WTC11 (cell line): ENCODE measurements around the gene NGF.

Source experiments
- FOXP1 ChIP-seq: sonication (generic); formaldehyde crosslinking; IDR thresholded peaks from 2 replicates; pipeline ENCODE4 v1.8.0; 2022; ENCODE audit warnings: missing genetic modification reagents, mild to moderate bottlenecking, moderate library complexity, borderline replicate concordance
- HMGA2 ChIP-seq: fragments of 250-450 bp; sonication (Bioruptor Pico); IDR thresholded peaks from 2 replicates; pipeline ENCODE4 v1.4.0; 2021; ENCODE audit warnings: mild to moderate bottlenecking, moderate library complexity
- JUN ChIP-seq: sonication (generic); formaldehyde crosslinking; IDR thresholded peaks from 2 replicates; pipeline ENCODE4 v1.8.0; 2023; ENCODE audit warnings: mild to moderate bottlenecking, missing genetic modification reagents
- NR1H2 ChIP-seq: sonication (generic); formaldehyde crosslinking; IDR thresholded peaks from 2 replicates; pipeline ENCODE4 v1.9.0; 2021; ENCODE audit warnings: mild to moderate bottlenecking, moderate library complexity, missing genetic modification reagents
- ZNF317 ChIP-seq: sonication (generic); formaldehyde crosslinking; IDR thresholded peaks from 2 replicates; pipeline ENCODE4 v1.8.1; 2023; ENCODE audit warnings: low read depth, mild to moderate bottlenecking, moderate library complexity, missing genetic modification reagents, borderline replicate concordance
- TF ChIP-seq, protein P1 (sequence below): fragments of 200-600 bp; IDR thresholded peaks from 2 replicates; pipeline ENCODE4 v1.8.0; 2022; ENCODE audit warnings: antibody characterized with exemption
- TF ChIP-seq, protein P2 (sequence below): sonication (generic); formaldehyde crosslinking; IDR thresholded peaks from 2 replicates; pipeline ENCODE4 v1.8.0; 2023; ENCODE audit warnings: missing genetic modification reagents, mild to moderate bottlenecking, borderline replicate concordance
- TF ChIP-seq, protein P3 (sequence below): sonication (generic); formaldehyde crosslinking; IDR thresholded peaks from 2 replicates; pipeline ENCODE4 v1.8.1; 2023; ENCODE audit warnings: mild to moderate bottlenecking, missing genetic modification reagents, moderate library complexity

DNA sequence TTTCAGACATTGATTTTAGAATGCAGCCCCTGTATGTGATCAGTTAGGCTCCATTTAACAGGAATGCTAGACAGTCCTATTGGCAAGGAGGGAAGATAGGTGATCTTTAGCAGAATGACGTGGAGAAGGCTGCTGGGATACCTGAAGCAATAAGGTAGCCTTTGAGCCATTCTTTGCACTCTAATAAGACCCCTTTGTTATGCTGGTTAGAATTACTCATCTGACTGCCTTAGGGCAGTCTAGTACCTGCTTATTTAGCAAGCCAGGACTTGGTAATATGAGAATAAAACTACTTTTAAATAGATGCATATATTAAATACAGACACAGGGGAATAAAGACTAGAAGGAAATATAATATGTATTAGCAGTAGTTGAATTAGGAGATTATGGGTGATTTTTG, 29.1 kb downstream of the NGF start:
- TF ChIP-seq, protein P1, sequence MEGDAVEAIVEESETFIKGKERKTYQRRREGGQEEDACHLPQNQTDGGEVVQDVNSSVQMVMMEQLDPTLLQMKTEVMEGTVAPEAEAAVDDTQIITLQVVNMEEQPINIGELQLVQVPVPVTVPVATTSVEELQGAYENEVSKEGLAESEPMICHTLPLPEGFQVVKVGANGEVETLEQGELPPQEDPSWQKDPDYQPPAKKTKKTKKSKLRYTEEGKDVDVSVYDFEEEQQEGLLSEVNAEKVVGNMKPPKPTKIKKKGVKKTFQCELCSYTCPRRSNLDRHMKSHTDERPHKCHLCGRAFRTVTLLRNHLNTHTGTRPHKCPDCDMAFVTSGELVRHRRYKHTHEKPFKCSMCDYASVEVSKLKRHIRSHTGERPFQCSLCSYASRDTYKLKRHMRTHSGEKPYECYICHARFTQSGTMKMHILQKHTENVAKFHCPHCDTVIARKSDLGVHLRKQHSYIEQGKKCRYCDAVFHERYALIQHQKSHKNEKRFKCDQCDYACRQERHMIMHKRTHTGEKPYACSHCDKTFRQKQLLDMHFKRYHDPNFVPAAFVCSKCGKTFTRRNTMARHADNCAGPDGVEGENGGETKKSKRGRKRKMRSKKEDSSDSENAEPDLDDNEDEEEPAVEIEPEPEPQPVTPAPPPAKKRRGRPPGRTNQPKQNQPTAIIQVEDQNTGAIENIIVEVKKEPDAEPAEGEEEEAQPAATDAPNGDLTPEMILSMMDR = no peak
- TF ChIP-seq NR1H2 (CRISPR knock-in tag) (no peak), ZNF317 (CRISPR knock-in tag) (no peak), JUN (CRISPR knock-in tag) (no peak), FOXP1 (CRISPR knock-in tag) (no peak), HMGA2 (CRISPR knock-in tag) (no peak)
- TF ChIP-seq, protein P2, sequence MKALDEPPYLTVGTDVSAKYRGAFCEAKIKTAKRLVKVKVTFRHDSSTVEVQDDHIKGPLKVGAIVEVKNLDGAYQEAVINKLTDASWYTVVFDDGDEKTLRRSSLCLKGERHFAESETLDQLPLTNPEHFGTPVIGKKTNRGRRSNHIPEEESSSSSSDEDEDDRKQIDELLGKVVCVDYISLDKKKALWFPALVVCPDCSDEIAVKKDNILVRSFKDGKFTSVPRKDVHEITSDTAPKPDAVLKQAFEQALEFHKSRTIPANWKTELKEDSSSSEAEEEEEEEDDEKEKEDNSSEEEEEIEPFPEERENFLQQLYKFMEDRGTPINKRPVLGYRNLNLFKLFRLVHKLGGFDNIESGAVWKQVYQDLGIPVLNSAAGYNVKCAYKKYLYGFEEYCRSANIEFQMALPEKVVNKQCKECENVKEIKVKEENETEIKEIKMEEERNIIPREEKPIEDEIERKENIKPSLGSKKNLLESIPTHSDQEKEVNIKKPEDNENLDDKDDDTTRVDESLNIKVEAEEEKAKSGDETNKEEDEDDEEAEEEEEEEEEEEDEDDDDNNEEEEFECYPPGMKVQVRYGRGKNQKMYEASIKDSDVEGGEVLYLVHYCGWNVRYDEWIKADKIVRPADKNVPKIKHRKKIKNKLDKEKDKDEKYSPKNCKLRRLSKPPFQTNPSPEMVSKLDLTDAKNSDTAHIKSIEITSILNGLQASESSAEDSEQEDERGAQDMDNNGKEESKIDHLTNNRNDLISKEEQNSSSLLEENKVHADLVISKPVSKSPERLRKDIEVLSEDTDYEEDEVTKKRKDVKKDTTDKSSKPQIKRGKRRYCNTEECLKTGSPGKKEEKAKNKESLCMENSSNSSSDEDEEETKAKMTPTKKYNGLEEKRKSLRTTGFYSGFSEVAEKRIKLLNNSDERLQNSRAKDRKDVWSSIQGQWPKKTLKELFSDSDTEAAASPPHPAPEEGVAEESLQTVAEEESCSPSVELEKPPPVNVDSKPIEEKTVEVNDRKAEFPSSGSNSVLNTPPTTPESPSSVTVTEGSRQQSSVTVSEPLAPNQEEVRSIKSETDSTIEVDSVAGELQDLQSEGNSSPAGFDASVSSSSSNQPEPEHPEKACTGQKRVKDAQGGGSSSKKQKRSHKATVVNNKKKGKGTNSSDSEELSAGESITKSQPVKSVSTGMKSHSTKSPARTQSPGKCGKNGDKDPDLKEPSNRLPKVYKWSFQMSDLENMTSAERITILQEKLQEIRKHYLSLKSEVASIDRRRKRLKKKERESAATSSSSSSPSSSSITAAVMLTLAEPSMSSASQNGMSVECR (CRISPR knock-in tag) = no peak
- TF ChIP-seq, protein P3, sequence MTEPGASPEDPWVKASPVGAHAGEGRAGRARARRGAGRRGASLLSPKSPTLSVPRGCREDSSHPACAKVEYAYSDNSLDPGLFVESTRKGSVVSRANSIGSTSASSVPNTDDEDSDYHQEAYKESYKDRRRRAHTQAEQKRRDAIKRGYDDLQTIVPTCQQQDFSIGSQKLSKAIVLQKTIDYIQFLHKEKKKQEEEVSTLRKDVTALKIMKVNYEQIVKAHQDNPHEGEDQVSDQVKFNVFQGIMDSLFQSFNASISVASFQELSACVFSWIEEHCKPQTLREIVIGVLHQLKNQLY = no peak
